Measurements from ENCODE around the gene BTRC.

BTRC gene

GRCh38 chr10:101504438-101504837 lies 150.5 kb downstream of the BTRC start:
- H3K4me3 ChIP-seq (replicated peaks in 1 of 2; ENCODE audit: low read depth in 2 of 2, low read length in 2 of 2) = no peak overlapping the region
- no peak for DNase-seq (ENCODE audit: low read depth in 2 of 2)
- no peak for TF ChIP-seq CTCF (IDR thresholded peaks at IDR 0.05; ENCODE audit: low read depth, low read length)

GRCh38 chr10:101506829-101507661 lies 153.1 kb downstream of the BTRC start:
- H3K4me3 ChIP-seq (replicated peaks in 1 of 2; ENCODE audit: low read depth in 2 of 2, low read length in 2 of 2) = no peak overlapping the region
- TF ChIP-seq CTCF (IDR thresholded peaks at IDR 0.05; ENCODE audit: low read depth, low read length) = no peak

GRCh38 chr10:101507828-101508227 lies 153.9 kb downstream of the BTRC start:
- no peak overlapping the region for H3K4me3 ChIP-seq (replicated peaks in 1 of 2; ENCODE audit: low read depth in 2 of 2, low read length in 2 of 2)
- DNase-seq (ENCODE audit: low read depth in 2 of 2) = no peak
- no peak for TF ChIP-seq CTCF (IDR thresholded peaks at IDR 0.05; ENCODE audit: low read depth, low read length)

More at GRCh38 chr10:101506829-101507661, 153.1 kb downstream of the BTRC start:
- no peak for DNase-seq (ENCODE audit: low read depth in 2 of 2)

GRCh38 chr10:101511938-101512337 lies 158.0 kb downstream of the BTRC start:
- no peak overlapping the region for H3K4me3 ChIP-seq (replicated peaks in 1 of 2; ENCODE audit: low read depth in 2 of 2, low read length in 2 of 2)
- no peak for DNase-seq (ENCODE audit: low read depth in 2 of 2)
- TF ChIP-seq CTCF (IDR thresholded peaks at IDR 0.05; ENCODE audit: low read depth, low read length) = no peak

GRCh38 chr10:101512738-101513137 lies 158.8 kb downstream of the BTRC start:
- peak; percentile 45 to 46 for DNase-seq (ENCODE audit: low read depth in 2 of 2)
- no peak overlapping the region for H3K4me3 ChIP-seq (replicated peaks in 1 of 2; ENCODE audit: low read depth in 2 of 2, low read length in 2 of 2)
- TF ChIP-seq CTCF (IDR thresholded peaks at IDR 0.05; ENCODE audit: low read depth, low read length) = no peak

GRCh38 chr10:101513733-101514132 lies 159.8 kb downstream of the BTRC start:
- no peak overlapping the region for H3K4me3 ChIP-seq (replicated peaks in 1 of 2; ENCODE audit: low read depth in 2 of 2, low read length in 2 of 2)
- no peak for DNase-seq (ENCODE audit: low read depth in 2 of 2)
- TF ChIP-seq CTCF (IDR thresholded peaks at IDR 0.05; ENCODE audit: low read depth, low read length) = no peak

Measured in cardiac fibroblast (primary cell).